Heart right ventricle (tissue), 16 donors: Measurements from ENCODE around the gene SKI. TPM values are rescaled to one million over a fixed set of nuclear protein-coding genes. Genes with fewer than 3 reads are reported as not detected.
A peak's percentile ranks its signal among the peaks of the same experiment; 100 is the strongest.
"Not testable (repeated sequence)": the region's sequence is repeated elsewhere in the genome, so short reads cannot be mapped to it uniquely, and the experiment has no call there.

ENCODE experiments used
- ATAC-seq, 8 donors: fragments of 200-7000 bp; cut with Tn5 transposase; one replicate each; pipeline ENCODE4 v1.9.1; 2020; ENCODE audit warnings: mild to moderate bottlenecking in 8 of 8, moderate library complexity in 8 of 8, moderate number of reproducible peaks in 1 of 8
- DNase-seq, 2 donors: peaks; one replicate each; pipeline ENCODE4 v3.0.0-alpha.2; 2020
- H3K27ac ChIP-seq, 10 donors: fragments of 200-600 bp; sonication (generic) in 2 of 10; one replicate each; pipeline versions ENCODE4 v1.5.0 to v1.8.0; 2020 to 2022; ENCODE audit warnings: mild to moderate bottlenecking in 3 of 10
- H3K27me3 ChIP-seq, 7 donors: fragments of 200-600 bp; one replicate each; pipeline ENCODE4 v1.8.0; 2021 to 2022; ENCODE audit warnings: mild to moderate bottlenecking in 2 of 7
- H3K36me3 ChIP-seq, 9 donors: fragments of 200-600 bp; sonication (generic) in 1 of 9; one replicate each; pipeline versions ENCODE4 v1.5.0 to v1.8.0; 2020 to 2022; ENCODE audit warnings: mild to moderate bottlenecking in 2 of 9
- H3K4me1 ChIP-seq, 9 donors: fragments of 200-600 bp; sonication (generic) in 1 of 9; one replicate each; pipeline versions ENCODE4 v1.5.0 to v1.8.0; 2020 to 2022; ENCODE audit warnings: mild to moderate bottlenecking in 4 of 9
- H3K4me3 ChIP-seq, 10 donors: fragments of 200-600 bp; sonication (generic) in 2 of 10; one replicate each; pipeline versions ENCODE4 v1.5.0 to v1.8.0; 2020 to 2022; ENCODE audit warnings: mild to moderate bottlenecking in 7 of 10, moderate library complexity in 2 of 10
- H3K9me3 ChIP-seq, 11 donors: fragments of 200-600 bp in 10 of 11; sonication (generic) in 2 of 11; one replicate each; pipeline versions ENCODE4 v1.5.0 to v1.8.0; 2013 to 2022; ENCODE audit warnings: mild to moderate bottlenecking in 2 of 11, control low read depth in 1 of 11, moderate library complexity in 1 of 11
- WGBS, 2 donors: extraction: QIAGEN DNeasy Blood & Tissue Kit; methylation state at CpG; one replicate each; pipeline ENCODE4 v1.1.7; 2013; ENCODE audit warnings: inconsistent platforms in 1 of 2; 5-methylcytosine and 5-hydroxymethylcytosine counted together
- intact Hi-C, 10 donors: fragments of 100-400 bp; cut with DNase I; formaldehyde crosslinking; loops; one replicate each; pipeline versions ENCODE4 v1.11.1 to v1.14.2; 2022
- polyA plus RNA-seq, 2 donors: library from polyadenylated mRNA; stranded (reverse); fragments of 200-250 nt; gene quantifications; one replicate each; pipeline ENCODE4 v1.2.3, GENCODE V29; 2013
- total RNA-seq, 10 donors: library from RNA; stranded (reverse); fragmentation: NEBNext Ultra II Directional in 3 of 10; extraction: Animal tissue kit (Norgen Biotek cat#: 25700) in 3 of 10; gene quantifications; one replicate each; pipeline versions ENCODE4 v1.2.1 to v1.2.4, GENCODE V29; 2021 to 2023
- TF ChIP-seq, protein P1 (sequence below), 9 donors: fragments of 200-600 bp; sonication (generic) in 2 of 9; IDR thresholded peaks; one replicate each; pipeline versions ENCODE4 v1.5.0 to v1.8.0; 2021 to 2022; ENCODE audit warnings: antibody characterized with exemption in 9 of 9, mild to moderate bottlenecking in 5 of 9, moderate library complexity in 1 of 9
- donor health status: Arrhythmogenic right ventricular cardiomyopathy.
- donor health status: ischemic (EF 13 %, LVEDD 7.1; RV severe dilation, severe dysfunction).
- donor health status: healthy with polysubstance abuse.
- donor health status: DM: no; HTN: yes; CAD: no.
- donor health status: DM: no; HTN: no; CAD: no.
- donor health status: ischemic (EF 25% LVEDD 6.9; RV normal size, moderate dysfunction).
- donor health status: ischemic (EF 25% LVEDD 5.7; RV mildly dilated, moderate dysfunction).
- donor health status: healthy.
- donor health status: DM: yes; HTN: yes; CAD: no.
- donor health status: Ischemic cardiomyopathy.
- donor health status: ischemic (EF 35%, LVEDD 5.7; RV mildly dilated, moderate dysfunction).
- donor health status: nonischemic (EF 11% LVEDD 7.7; RV severe dilation, severe dysfunction).
- donor health status: DM: yes; HTN: yes; CAD: no.
- donor health status: PGD.
- donor health status: ischemic (EF 29% LVEDD 5.4; RV normal size, mild dysfunction).
- donor health status: nonischemic (EF 23%, LVEDD 6.1; RV moderate dilation, normal function).

SKI gene
- total and polyA plus RNA-seq, 12 donors: 13.8 to 50.9 (median 35.6) TPM

DNA sequence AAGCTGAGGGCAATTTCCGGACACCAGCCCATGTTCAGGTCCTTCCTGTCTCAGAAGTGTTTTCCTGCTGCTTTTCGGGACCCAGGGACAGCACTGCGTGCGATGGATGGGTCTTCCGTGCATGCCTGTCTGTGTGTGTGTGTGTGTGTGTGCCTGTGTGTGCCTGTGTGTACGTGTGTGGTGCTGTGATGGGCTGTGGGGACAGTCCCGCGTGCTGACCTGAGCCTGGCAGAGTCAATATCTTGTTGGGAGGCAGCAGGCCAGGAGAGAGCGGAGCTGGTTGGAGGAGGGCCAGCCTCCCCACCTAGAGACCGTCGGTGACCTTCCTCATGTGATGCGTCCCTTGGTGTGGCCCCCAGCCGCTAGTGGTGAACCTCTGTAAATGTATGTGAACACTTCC lies 13.7 kb downstream of the SKI start:
- DNase-seq (no peak), ATAC-seq (peak in 3 of 8 donors; percentile 12 to 25 (median 14))
- Histone ChIP-seq H3K27ac (peak overlapping the region in 1 of 10 donors; percentile 77), H3K9me3 (no peaks in the 10 kb centered on the region), H3K4me3 (no peak overlapping the region), H3K4me1 (peaks cover 55 to 96% (median 86%) of the 10 kb centered on the region in 9 donors), H3K27me3 (no peaks in the 10 kb centered on the region), H3K36me3 (peaks cover 0 to 27% (median 0%) of the 10 kb centered on the region in 9 donors)
- 32 to 36% methylated on average over 13 of the region's 13 CpGs for WGBS, 2 donors
- intact Hi-C loops: no loop called here
- TF ChIP-seq, protein P1, sequence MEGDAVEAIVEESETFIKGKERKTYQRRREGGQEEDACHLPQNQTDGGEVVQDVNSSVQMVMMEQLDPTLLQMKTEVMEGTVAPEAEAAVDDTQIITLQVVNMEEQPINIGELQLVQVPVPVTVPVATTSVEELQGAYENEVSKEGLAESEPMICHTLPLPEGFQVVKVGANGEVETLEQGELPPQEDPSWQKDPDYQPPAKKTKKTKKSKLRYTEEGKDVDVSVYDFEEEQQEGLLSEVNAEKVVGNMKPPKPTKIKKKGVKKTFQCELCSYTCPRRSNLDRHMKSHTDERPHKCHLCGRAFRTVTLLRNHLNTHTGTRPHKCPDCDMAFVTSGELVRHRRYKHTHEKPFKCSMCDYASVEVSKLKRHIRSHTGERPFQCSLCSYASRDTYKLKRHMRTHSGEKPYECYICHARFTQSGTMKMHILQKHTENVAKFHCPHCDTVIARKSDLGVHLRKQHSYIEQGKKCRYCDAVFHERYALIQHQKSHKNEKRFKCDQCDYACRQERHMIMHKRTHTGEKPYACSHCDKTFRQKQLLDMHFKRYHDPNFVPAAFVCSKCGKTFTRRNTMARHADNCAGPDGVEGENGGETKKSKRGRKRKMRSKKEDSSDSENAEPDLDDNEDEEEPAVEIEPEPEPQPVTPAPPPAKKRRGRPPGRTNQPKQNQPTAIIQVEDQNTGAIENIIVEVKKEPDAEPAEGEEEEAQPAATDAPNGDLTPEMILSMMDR (IDR thresholded peaks at IDR 0.05): no peak

DNA sequence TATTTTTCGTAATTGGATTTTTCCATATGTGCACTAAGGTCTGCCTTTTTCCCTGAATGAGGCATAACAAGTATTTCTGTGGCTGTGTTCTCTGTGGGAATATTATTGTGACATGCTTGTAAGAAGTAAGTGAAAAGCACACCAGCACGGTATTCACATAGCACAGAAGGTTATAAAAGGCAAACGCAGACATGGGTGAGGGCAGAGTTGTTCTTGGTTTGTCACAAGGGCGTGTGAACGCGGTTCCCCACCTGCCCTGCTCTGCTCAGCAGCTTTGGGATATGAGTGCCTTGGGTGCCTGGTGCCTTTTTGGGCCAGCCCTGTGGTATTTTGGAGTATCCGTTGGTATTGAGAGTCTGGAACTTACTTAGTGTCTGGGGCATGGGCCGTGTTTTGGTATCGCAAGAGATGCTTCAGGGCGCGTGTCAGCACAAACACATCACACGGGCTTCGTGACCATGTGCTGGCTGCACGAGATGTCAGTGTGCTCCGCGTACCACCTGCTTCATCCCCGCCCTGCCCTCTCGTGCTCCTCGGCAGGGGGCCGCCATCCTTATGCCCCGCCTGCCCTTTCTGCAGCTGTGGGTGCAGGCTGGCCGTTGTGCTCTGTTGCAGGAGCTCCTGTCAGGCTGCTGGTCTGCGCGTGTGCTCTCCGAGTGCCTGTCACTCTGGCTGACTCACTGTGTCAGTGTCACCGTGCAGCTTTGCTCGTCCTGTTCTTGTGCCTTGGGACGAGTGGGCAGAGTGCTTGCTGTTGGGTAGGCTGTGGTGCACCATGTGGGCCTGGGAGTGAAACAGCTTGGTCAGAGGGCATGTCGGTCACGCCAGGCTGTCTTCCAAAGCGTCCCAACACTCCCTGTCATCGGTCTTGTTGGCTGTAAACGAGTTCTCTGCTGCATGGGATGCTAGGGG lies 15.0 kb downstream of the SKI start:
- Histone ChIP-seq H3K4me3 (peak overlapping the region in 1 of 10 donors; percentile 11), H3K9me3 (no peaks in the 10 kb centered on the region), H3K36me3 (peaks cover 0 to 20% (median 0%) of the 10 kb centered on the region in 9 donors), H3K4me1 (peaks cover 56 to 96% (median 86%) of the 10 kb centered on the region in 9 donors), H3K27me3 (no peaks in the 10 kb centered on the region), H3K27ac (peak overlapping the region in 7 of 10 donors; percentile 2 to 77 (median 30))
- TF ChIP-seq, protein P1 (IDR thresholded peaks at IDR 0.05): no peak
- intact Hi-C loops: no loop called here
- 70 to 71% methylated on average over 33 of the region's 33 CpGs for WGBS, 2 donors
- DNase-seq (no peak), ATAC-seq (peak; percentile 16 to 83 (median 40))

DNA sequence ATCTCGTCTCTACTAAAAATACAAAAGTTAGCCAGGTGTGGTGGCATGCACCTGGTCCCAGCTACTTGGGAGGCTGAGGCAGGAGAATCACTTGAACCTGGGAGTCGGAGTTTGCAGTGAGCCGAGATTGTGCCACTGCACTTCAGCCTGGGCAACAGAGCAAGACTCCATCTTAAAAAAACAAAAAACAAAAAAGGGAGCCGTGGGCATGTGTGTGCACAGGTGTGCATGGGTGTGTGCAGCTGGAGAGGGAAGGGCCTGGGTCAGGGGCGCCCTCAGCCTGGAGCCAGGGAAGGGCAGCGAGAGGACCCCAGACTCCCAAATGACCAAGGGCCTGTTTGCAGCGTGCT lies 18.9 kb downstream of the SKI start:
- ATAC-seq, intact Hi-C loops, DNase-seq, H3K9me3 ChIP-seq, H3K27me3 ChIP-seq, H3K36me3 ChIP-seq: not testable (repeated sequence)
- 89 to 90% methylated on average over 7 of the region's 7 CpGs for WGBS, 2 donors
- peak overlapping the region in 2 of 10 donors; percentile 15 to 84 for H3K27ac ChIP-seq
- peaks cover 58 to 96% (median 90%) of the 10 kb centered on the region in 9 donors for H3K4me1 ChIP-seq
- H3K4me3 ChIP-seq: peak overlapping the region in 1 of 10 donors; percentile 20

DNA sequence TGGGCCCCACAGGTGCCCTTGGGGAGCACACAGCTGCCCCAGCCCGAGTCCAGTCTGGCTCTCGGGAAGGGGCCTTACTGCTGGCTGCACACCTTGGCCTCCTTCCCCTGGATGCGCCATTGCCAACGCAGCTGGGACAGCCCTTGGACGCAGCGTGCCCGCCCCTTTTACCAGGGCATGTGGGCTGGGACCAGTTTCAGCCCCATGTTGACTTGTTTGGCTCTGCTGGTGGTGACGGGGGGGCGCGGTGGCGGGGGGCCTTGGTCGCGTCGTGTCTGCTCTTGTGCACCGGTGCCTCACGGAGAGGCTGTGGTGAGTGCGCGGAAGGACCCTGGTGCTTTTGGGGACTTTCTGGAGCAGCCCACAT lies 19.6 kb downstream of the SKI start:
- H3K4me1 ChIP-seq: peaks cover 63 to 96% (median 88%) of the 10 kb centered on the region in 9 donors
- TF ChIP-seq, protein P1 (IDR thresholded peaks at IDR 0.05): no peak
- intact Hi-C loops: no loop called here

More for the DNA sequence above, 19.6 kb downstream of the SKI start:
- ATAC-seq (no peak), DNase-seq (no peak)
- no peaks in the 10 kb centered on the region for H3K27me3 ChIP-seq
- no peaks in the 10 kb centered on the region for H3K9me3 ChIP-seq
- H3K36me3 ChIP-seq: peaks cover 0 to 3% (median 0%) of the 10 kb centered on the region in 9 donors
- peak overlapping the region in 3 of 10 donors; percentile 10 to 84 (median 38) for H3K27ac ChIP-seq
- 77 to 79% methylated on average over 18 of the region's 18 CpGs for WGBS, 2 donors
- H3K4me3 ChIP-seq: peak overlapping the region in 1 of 10 donors; percentile 15
